Measurements from ENCODE around the gene CHP2.
"Not testable (repeated sequence)": the region's sequence is repeated elsewhere in the genome, so short reads cannot be mapped to it uniquely, and the experiment has no call there.

Gene CHP2

GRCh38 chr16:23741675-23742303, 13.0 kb upstream of the CHP2 start:
- in situ Hi-C loops (cut with MboI; ENCODE audit: low sequenced_read_pairs) = loop anchor here (25.0 kb wide), 1 partner anchor 521 kb away; the partner anchor contains the start of gene CACNG3

- in situ Hi-C loops (cut with MboI; ENCODE audit: low sequenced_read_pairs) = loop anchor here (25.0 kb wide), 1 partner anchor 520 kb away; the partner anchor contains the start of gene CACNG3
These were observed 12.1 kb upstream of the CHP2 start for GRCh38 chr16:23742766-23743165.

- in situ Hi-C loops (cut with MboI; ENCODE audit: low sequenced_read_pairs) = loop anchor here (25.0 kb wide), 1 partner anchor 517 kb away; the partner anchor contains the start of gene CACNG3
These were observed 9.6 kb upstream of the CHP2 start for GRCh38 chr16:23745263-23745662.

GRCh38 chr16:23748630-23749029, 6.2 kb upstream of the CHP2 start:
- in situ Hi-C loops (cut with MboI; ENCODE audit: low sequenced_read_pairs) = loop anchor here (25.0 kb wide), 1 partner anchor 514 kb away; the partner anchor contains the start of gene CACNG3

GRCh38 chr16:23751053-23751452, 3.8 kb upstream of the CHP2 start:
- in situ Hi-C loops (cut with MboI; ENCODE audit: low sequenced_read_pairs) = not testable (repeated sequence)

- in situ Hi-C loops (cut with MboI; ENCODE audit: low sequenced_read_pairs) = no loop called here
These were observed 775 bp upstream of the CHP2 start for GRCh38 chr16:23753908-23754593.

GRCh38 chr16:23755484-23755809, 621 bp downstream of the CHP2 start:
- in situ Hi-C loops (cut with MboI; ENCODE audit: low sequenced_read_pairs) = no loop called here

GRCh38 chr16:23757116-23757515, 2.3 kb downstream of the CHP2 start:
- in situ Hi-C loops (cut with MboI; ENCODE audit: low sequenced_read_pairs) = no loop called here

- in situ Hi-C loops (cut with MboI; ENCODE audit: low sequenced_read_pairs) = no loop called here
These were observed 3.3 kb downstream of the CHP2 start for GRCh38 chr16:23757937-23758619.

GRCh38 chr16:23765933-23766332, 11.1 kb downstream of the CHP2 start:
- in situ Hi-C loops (cut with MboI; ENCODE audit: low sequenced_read_pairs) = no loop called here

GRCh38 chr16:23768581-23768980, 13.8 kb downstream of the CHP2 start:
- in situ Hi-C loops (cut with MboI; ENCODE audit: low sequenced_read_pairs) = no loop called here

GRCh38 chr16:23771027-23771426, 16.2 kb downstream of the CHP2 start:
- in situ Hi-C loops (cut with MboI; ENCODE audit: low sequenced_read_pairs) = no loop called here

GRCh38 chr16:23771642-23772041, 16.8 kb downstream of the CHP2 start:
- in situ Hi-C loops (cut with MboI; ENCODE audit: low sequenced_read_pairs) = no loop called here

GRCh38 chr16:23773339-23773738, 18.5 kb downstream of the CHP2 start:
- in situ Hi-C loops (cut with MboI; ENCODE audit: low sequenced_read_pairs) = no loop called here

GRCh38 chr16:23781176-23781575, 26.4 kb downstream of the CHP2 start:
- in situ Hi-C loops (cut with MboI; ENCODE audit: low sequenced_read_pairs) = no loop called here

GRCh38 chr16:23784811-23785447, 30.1 kb downstream of the CHP2 start:
- in situ Hi-C loops (cut with MboI; ENCODE audit: low sequenced_read_pairs) = no loop called here

GRCh38 chr16:23785842-23786241, 31.0 kb downstream of the CHP2 start:
- in situ Hi-C loops (cut with MboI; ENCODE audit: low sequenced_read_pairs) = no loop called here

GRCh38 chr16:23786964-23787561, 32.2 kb downstream of the CHP2 start:
- in situ Hi-C loops (cut with MboI; ENCODE audit: low sequenced_read_pairs) = no loop called here

GRCh38 chr16:23788685-23789084, 33.9 kb downstream of the CHP2 start:
- in situ Hi-C loops (cut with MboI; ENCODE audit: low sequenced_read_pairs) = no loop called here

- in situ Hi-C loops (cut with MboI; ENCODE audit: low sequenced_read_pairs) = no loop called here
These were observed 40.6 kb downstream of the CHP2 start for GRCh38 chr16:23795378-23795777.

- in situ Hi-C loops (cut with MboI; ENCODE audit: low sequenced_read_pairs) = no loop called here
These were observed 42.1 kb downstream of the CHP2 start for GRCh38 chr16:23796941-23797340.

Measured in HL-60/S4 (cell line).